Measurements from ENCODE around the gene BMP15.

Gene BMP15

GRCh38 chrX:50910685-50911176 is at the start of gene BMP15:
TSS of gene BMP15 (plus strand) at chrX:50910735. CDS start at chrX:50910784, 49 bp downstream.
- no peak within 1 kb of the TSS for H3K4me3 ChIP-seq (ENCODE audit: low read depth, low read length)
- no peak for TF ChIP-seq CTCF (IDR thresholded peaks at IDR 0.05; ENCODE audit: low read depth, low read length)

GRCh38 chrX:50863471-50863870 is 47.1 kb upstream of the BMP15 start:
- H3K4me3 ChIP-seq (ENCODE audit: low read depth, low read length): no peak overlapping the region
- no peak for TF ChIP-seq CTCF (IDR thresholded peaks at IDR 0.05; ENCODE audit: low read depth, low read length)

- no peak overlapping the region for H3K4me3 ChIP-seq (ENCODE audit: low read depth, low read length)
- TF ChIP-seq CTCF (IDR thresholded peaks at IDR 0.05; ENCODE audit: low read depth, low read length): no peak
Observed at GRCh38 chrX:50865311-50865710, 45.2 kb upstream of the BMP15 start.

GRCh38 chrX:50871922-50872453 is 38.5 kb upstream of the BMP15 start:
- no peak for TF ChIP-seq CTCF (IDR thresholded peaks at IDR 0.05; ENCODE audit: low read depth, low read length)
- H3K4me3 ChIP-seq (ENCODE audit: low read depth, low read length): no peak overlapping the region

- no peak for TF ChIP-seq CTCF (IDR thresholded peaks at IDR 0.05; ENCODE audit: low read depth, low read length)
- no peak overlapping the region for H3K4me3 ChIP-seq (ENCODE audit: low read depth, low read length)
Observed at GRCh38 chrX:50874876-50875275, 35.7 kb upstream of the BMP15 start.

- no peak overlapping the region for H3K4me3 ChIP-seq (ENCODE audit: low read depth, low read length)
- TF ChIP-seq CTCF (IDR thresholded peaks at IDR 0.05; ENCODE audit: low read depth, low read length): no peak
Observed at GRCh38 chrX:50876551-50876950, 34.0 kb upstream of the BMP15 start.

- no peak for TF ChIP-seq CTCF (IDR thresholded peaks at IDR 0.05; ENCODE audit: low read depth, low read length)
Observed at GRCh38 chrX:50877310-50877709, 33.2 kb upstream of the BMP15 start.

More at GRCh38 chrX:50877310-50877709, 33.2 kb upstream of the BMP15 start:
- no peak overlapping the region for H3K4me3 ChIP-seq (ENCODE audit: low read depth, low read length)

Measured in WI38 (cell line).